ENCODE results near the gene ANAPC5.
"Not testable (repeated sequence)": the region's sequence is repeated elsewhere in the genome, so short reads cannot be mapped to it uniquely, and the experiment has no call there.

ANAPC5 gene

GRCh38 chr12:121285856-121286255 lies 66.4 kb downstream of the ANAPC5 start:
- no peak for TF ChIP-seq CTCF (IDR thresholded peaks at IDR 0.05; ENCODE audit: insufficient read depth, low read length, missing control alignments)
- H3K4me3 ChIP-seq (ENCODE audit: low read depth, low read length), result no peak overlapping the region
- POLR2A ChIA-PET, result no interaction called here
- no peak for DNase-seq (ENCODE audit: low read depth, low spot score)
- CTCF ChIA-PET, result interaction anchor here (0.7 to 0.8 kb wide), 3 partner anchors 157 to 225 kb away, joined by 3 read pairs; no protein-coding TSS in a partner anchor

GRCh38 chr12:121284551-121285390 lies 67.4 kb downstream of the ANAPC5 start:
- ChIA-PET POLR2A (no interaction called here), CTCF (interaction anchor here (1.0 kb wide), 1 partner anchor 50 kb away, joined by 3 read pairs; no protein-coding TSS in a partner anchor)
- TF ChIP-seq CTCF (IDR thresholded peaks at IDR 0.05; ENCODE audit: insufficient read depth, low read length, missing control alignments), result no peak
- no peak for DNase-seq (ENCODE audit: low read depth, low spot score)
- H3K4me3 ChIP-seq (ENCODE audit: low read depth, low read length), result no peak overlapping the region

GRCh38 chr12:121283841-121284240 lies 68.4 kb downstream of the ANAPC5 start:
- no peak for TF ChIP-seq CTCF (IDR thresholded peaks at IDR 0.05; ENCODE audit: insufficient read depth, low read length, missing control alignments)
- ChIA-PET CTCF (no interaction called here), POLR2A (no interaction called here)
- no peak overlapping the region for H3K4me3 ChIP-seq (ENCODE audit: low read depth, low read length)
- DNase-seq (ENCODE audit: low read depth, low spot score), result no peak

- no peak overlapping the region for H3K4me3 ChIP-seq (ENCODE audit: low read depth, low read length)
- no peak for TF ChIP-seq CTCF (IDR thresholded peaks at IDR 0.05; ENCODE audit: insufficient read depth, low read length, missing control alignments)
- CTCF ChIA-PET, result no interaction called here
- POLR2A ChIA-PET, result no interaction called here
- no peak for DNase-seq (ENCODE audit: low read depth, low spot score)
Observed at GRCh38 chr12:121283388-121283787, 68.8 kb downstream of the ANAPC5 start.

GRCh38 chr12:121282910-121283309 lies 69.3 kb downstream of the ANAPC5 start:
- POLR2A ChIA-PET; CTCF ChIA-PET; DNase-seq (ENCODE audit: low read depth, low spot score); H3K4me3 ChIP-seq (ENCODE audit: low read depth, low read length): not testable (repeated sequence)

- ChIA-PET CTCF (no interaction called here), POLR2A (no interaction called here)
- H3K4me3 ChIP-seq (ENCODE audit: low read depth, low read length), result no peak overlapping the region
- no peak for DNase-seq (ENCODE audit: low read depth, low spot score)
- no peak for TF ChIP-seq CTCF (IDR thresholded peaks at IDR 0.05; ENCODE audit: insufficient read depth, low read length, missing control alignments)
Observed at GRCh38 chr12:121282072-121282742, 70.0 kb downstream of the ANAPC5 start.

GRCh38 chr12:121281116-121281515 lies 71.1 kb downstream of the ANAPC5 start:
- POLR2A ChIA-PET; DNase-seq (ENCODE audit: low read depth, low spot score); H3K4me3 ChIP-seq (ENCODE audit: low read depth, low read length); CTCF ChIA-PET: not testable (repeated sequence)

- CTCF ChIA-PET; POLR2A ChIA-PET; DNase-seq (ENCODE audit: low read depth, low spot score); H3K4me3 ChIP-seq (ENCODE audit: low read depth, low read length): not testable (repeated sequence)
Observed at GRCh38 chr12:121280531-121280930, 71.7 kb downstream of the ANAPC5 start.
